ENCODE results near the gene NUTM2E.
"Not testable (repeated sequence)": the region's sequence is repeated elsewhere in the genome, so short reads cannot be mapped to it uniquely, and the experiment has no call there.

Gene NUTM2E

DNA sequence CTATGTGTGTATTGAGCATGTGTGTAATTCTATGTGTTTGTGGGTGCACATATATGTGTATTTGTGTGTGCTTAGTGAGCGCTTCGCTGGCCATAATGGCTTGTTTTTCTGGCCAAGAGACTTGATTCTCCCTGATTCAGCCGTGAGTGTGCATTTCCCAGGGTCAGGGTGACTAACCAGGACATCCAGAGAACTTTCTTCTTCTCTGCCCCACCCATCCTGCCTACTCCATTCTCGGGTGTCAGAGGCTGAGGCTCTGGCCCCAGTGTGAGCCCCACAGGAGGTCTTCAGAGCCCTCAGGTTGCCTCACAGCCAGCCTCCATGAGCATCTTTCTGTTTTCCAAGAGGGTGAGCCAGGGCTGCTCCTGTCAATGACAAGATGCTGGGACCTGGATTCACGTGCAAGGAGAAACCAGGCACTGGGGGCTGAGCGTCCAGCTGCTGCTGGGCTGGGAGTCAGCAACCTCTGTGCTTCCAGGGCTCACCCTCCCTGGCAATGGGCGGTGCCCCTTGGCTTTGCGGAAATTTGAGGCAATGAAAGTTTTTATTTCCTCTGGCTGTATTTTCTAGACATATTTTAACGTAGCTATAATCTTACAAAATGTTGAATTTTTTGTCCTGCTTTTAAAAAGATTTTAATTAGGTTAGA lies 40.5 kb downstream of the NUTM2E start:
- not testable (repeated sequence) for DNase-seq (ENCODE audit: low read depth)

DNA sequence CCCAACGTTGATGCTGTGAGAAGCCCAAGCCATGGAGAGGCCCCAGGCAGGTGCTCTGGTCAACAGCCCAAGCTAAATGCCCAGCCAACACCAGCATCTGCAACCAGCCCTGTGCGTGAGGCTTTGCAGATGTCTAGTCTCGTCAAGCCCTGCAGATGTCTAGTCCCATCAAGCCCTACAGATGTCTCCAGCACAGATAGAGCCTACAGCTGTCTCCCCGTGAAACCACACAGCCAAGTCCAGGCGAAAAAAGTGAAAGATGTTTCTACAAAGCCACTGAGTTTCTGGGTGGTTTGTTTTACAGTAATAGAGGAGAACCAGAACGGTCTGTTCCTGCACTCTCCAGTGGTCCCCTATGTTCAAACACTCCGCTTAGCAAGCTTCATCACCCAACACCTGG lies 41.5 kb downstream of the NUTM2E start:
- DNase-seq (ENCODE audit: low read depth) = not testable (repeated sequence)

DNA sequence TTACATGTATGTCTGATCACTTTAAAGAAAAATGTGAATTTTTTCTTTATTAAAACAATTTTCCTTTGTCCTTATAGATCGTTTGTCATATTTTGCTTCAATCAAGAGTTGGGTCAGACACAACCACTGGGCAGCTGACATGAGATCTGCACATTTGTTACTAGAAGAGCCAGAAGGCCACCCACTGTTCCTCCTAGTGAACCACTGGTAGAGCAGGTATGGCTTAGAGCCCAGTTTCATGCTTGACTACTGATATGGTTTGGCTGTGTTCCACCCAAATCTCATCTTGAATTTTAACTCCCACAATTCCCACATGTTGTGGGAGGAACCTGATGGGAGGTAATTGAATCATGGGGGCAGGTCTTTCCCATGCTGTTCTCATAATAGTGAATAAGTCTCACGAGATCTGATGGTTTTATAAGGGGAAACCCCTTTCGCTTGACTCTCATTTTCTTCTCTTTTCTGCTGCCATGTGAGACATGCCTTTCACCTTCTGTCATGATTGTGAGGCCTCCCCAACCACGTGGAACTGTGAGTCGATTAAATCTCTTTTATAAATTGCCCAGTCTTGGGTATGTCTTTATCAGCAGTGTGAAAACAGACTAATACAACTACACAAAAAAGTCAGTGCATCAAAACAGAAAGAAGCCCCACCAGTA lies 43.0 kb downstream of the NUTM2E start:
- DNase-seq (ENCODE audit: low read depth) = not testable (repeated sequence)

DNA sequence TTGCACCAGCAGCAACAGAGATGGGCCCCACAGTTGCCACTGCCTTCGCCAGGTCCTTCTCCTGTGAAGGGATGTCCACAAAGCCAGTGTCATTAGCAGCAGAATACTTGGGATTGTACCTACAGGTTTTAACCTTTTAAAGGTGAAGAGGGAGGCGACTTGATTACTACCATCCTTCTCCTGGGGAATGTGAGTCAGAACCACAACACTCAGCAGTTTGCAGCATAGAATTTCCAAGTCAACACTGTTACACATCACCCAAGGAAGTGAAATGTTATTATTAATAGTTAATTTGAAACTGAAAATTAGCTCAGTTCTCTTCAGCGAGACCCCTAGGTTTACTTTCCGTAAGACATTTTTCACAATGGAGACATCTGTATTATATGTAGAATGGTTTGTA lies 45.2 kb downstream of the NUTM2E start:
- not testable (repeated sequence) for DNase-seq (ENCODE audit: low read depth)

Data from GM04503 (cell line).